PFSK-1 (cell line): Measurements from ENCODE around the gene ADCK1.

Experiments used
- FOXP2 ChIP-seq: optimal IDR thresholded peaks from 2 replicates; pipeline ENCODE3; 2011; ENCODE audit warnings: borderline replicate concordance, control low read depth, inconsistent platforms; ENCODE audit not compliant: insufficient read depth; ENCODE audit errors: extremely low read length, extremely low read depth
- POLR2AphosphoS5 ChIP-seq: IDR thresholded peaks from 2 replicates; pipeline ENCODE4 v1.6.1; 2012; ENCODE audit warnings: low read depth, mild to moderate bottlenecking, control low read depth, low read length, moderate library complexity
- SIN3A ChIP-seq: IDR thresholded peaks from 2 replicates; pipeline ENCODE4 v1.6.1; 2012; ENCODE audit warnings: mild to moderate bottlenecking, low read length, moderate library complexity, borderline replicate concordance; ENCODE audit not compliant: insufficient read depth
- TAF1 ChIP-seq: IDR thresholded peaks from 2 replicates; pipeline ENCODE4 v1.6.1; 2012; ENCODE audit warnings: low read length, control low read depth, borderline replicate concordance; ENCODE audit not compliant: insufficient read depth
- TF ChIP-seq, protein P1 (sequence below), 2 experiments: IDR thresholded peaks; 2 replicates each; pipeline versions ENCODE4 v1.6.1 to v1.8.0; 2011 to 2012; ENCODE audit warnings: low read depth in 2 of 2, low read length in 2 of 2, control low read depth in 1 of 2, inconsistent platforms in 1 of 2, mild to moderate bottlenecking in 1 of 2, moderate library complexity in 1 of 2; ENCODE audit not compliant: insufficient read depth in 1 of 2

Gene ADCK1

DNA sequence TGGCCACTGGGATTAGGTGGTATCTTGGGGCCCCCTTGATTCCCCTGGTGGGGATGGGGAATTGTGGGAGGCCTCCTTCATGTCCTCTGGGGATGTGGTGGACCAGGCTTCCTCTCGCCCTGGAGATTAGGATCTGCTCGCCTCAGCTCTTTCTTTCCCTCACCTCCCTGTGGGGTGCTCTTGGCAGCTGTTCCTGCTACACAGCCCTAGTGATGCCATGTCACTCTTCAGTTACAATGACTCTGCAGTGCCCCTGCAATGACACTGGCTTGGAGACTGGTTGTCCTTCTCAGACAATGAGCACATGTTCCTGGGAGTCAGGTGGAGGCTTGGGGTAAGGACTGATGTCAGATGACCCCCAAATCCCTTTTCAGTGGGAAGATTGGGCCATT is 83.9 kb downstream of the ADCK1 start:
- no peak for TF ChIP-seq POLR2AphosphoS5
- no peak for TF ChIP-seq TAF1
- no peak for TF ChIP-seq SIN3A
- no peak for TF ChIP-seq FOXP2
- TF ChIP-seq, protein P1, sequence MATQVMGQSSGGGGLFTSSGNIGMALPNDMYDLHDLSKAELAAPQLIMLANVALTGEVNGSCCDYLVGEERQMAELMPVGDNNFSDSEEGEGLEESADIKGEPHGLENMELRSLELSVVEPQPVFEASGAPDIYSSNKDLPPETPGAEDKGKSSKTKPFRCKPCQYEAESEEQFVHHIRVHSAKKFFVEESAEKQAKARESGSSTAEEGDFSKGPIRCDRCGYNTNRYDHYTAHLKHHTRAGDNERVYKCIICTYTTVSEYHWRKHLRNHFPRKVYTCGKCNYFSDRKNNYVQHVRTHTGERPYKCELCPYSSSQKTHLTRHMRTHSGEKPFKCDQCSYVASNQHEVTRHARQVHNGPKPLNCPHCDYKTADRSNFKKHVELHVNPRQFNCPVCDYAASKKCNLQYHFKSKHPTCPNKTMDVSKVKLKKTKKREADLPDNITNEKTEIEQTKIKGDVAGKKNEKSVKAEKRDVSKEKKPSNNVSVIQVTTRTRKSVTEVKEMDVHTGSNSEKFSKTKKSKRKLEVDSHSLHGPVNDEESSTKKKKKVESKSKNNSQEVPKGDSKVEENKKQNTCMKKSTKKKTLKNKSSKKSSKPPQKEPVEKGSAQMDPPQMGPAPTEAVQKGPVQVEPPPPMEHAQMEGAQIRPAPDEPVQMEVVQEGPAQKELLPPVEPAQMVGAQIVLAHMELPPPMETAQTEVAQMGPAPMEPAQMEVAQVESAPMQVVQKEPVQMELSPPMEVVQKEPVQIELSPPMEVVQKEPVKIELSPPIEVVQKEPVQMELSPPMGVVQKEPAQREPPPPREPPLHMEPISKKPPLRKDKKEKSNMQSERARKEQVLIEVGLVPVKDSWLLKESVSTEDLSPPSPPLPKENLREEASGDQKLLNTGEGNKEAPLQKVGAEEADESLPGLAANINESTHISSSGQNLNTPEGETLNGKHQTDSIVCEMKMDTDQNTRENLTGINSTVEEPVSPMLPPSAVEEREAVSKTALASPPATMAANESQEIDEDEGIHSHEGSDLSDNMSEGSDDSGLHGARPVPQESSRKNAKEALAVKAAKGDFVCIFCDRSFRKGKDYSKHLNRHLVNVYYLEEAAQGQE (IDR thresholded peaks at IDR 0.05; ENCODE audit: insufficient read depth in 1 of 2, low read depth in 2 of 2, low read length in 2 of 2): no peak

DNA sequence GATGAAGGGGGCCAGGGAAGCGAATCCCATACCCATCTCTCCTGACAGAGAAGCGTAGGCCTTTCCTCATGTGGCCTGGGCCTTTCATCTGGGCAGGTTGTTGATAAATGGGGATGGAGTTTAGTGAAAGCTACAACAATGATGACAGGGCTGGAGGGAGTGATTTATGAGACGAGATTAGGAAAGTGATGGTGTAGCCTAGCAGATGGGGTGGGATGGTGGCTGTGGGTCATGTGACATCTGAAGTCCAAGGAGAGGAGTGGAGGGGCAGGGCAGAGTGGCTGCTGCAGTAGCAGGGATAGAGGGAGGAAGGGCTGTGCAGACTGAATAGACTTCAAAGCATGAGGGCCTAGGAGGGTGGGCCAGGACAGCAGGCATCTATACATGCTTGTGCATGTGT is 85.5 kb downstream of the ADCK1 start:
- no peak for TF ChIP-seq POLR2AphosphoS5
- no peak for TF ChIP-seq FOXP2
- TF ChIP-seq SIN3A: no peak
- TF ChIP-seq, protein P1 (IDR thresholded peaks at IDR 0.05; ENCODE audit: insufficient read depth in 1 of 2, low read depth in 2 of 2, low read length in 2 of 2): no peak
- no peak for TF ChIP-seq TAF1

DNA sequence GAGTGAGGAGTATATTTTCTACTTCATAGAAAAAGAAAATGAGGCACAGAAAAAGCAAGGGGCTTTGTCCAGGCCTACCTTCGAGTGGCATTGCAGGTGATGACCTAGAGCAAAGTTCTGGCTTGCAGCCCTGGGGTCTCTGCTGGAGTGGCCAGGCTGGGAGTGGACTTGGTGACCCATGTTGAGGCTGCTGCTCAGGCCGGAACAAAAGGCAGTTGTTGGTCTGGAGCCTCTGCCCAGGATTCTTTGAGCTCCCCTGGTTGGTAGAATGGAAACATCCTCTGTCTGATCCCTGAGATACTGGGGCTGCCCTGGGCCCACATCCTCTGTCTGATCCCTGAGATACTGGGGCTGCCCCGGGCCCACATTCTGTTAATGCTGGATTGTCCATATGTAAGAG is 86.1 kb downstream of the ADCK1 start:
- TF ChIP-seq POLR2AphosphoS5 (no peak), SIN3A (no peak), TAF1 (no peak), FOXP2 (no peak)
- TF ChIP-seq, protein P1 (IDR thresholded peaks at IDR 0.05; ENCODE audit: insufficient read depth in 1 of 2, low read depth in 2 of 2, low read length in 2 of 2): no peak

DNA sequence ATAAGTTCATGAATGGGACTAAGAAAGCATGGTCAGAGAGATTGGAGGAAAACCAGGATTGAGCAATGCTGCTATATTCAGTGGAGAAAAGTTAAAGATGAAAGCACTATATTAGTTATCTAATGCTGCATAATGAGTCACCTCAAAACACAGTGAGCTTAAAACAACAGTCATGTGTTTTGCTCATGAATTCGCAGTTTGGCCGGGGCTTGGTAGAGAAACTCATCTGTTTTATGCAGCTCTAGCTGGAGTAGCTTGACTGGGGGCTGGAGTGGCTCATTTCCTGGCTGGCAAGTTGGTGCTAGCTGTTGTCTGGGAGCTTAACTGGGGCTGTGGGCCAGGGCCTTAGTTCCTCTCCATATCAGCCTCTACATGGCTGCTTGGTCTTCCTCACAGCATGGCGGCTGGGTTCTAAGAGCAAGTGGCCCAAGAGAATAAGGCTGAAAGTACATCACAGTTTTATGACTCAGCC is 90.1 kb downstream of the ADCK1 start:
- no peak for TF ChIP-seq POLR2AphosphoS5
- TF ChIP-seq TAF1: no peak
- TF ChIP-seq, protein P1 (IDR thresholded peaks at IDR 0.05; ENCODE audit: insufficient read depth in 1 of 2, low read depth in 2 of 2, low read length in 2 of 2): no peak
- no peak for TF ChIP-seq FOXP2
- no peak for TF ChIP-seq SIN3A

DNA sequence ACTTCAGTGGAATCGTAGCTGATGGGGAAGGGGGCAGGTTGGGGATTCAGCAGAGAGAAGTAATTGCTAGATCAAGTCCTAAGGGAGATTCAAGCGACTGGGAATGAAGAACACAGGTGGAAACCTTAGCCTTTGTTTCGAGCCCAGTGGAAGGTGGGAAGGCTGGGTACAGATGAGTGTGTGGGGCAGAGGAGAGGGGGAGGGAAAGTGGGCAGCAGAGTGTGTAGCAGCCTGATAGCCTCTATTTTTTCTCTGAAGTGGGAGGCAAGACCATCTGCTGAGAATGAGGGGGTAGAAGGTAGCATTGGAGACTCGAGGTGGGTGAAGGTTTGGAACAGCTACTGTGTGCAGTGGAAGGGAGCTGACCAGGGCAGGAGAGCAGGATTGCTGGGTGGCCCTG is 91.0 kb downstream of the ADCK1 start:
- TF ChIP-seq SIN3A (no peak), TAF1 (no peak), FOXP2 (no peak), POLR2AphosphoS5 (no peak)
- TF ChIP-seq, protein P1 (IDR thresholded peaks at IDR 0.05; ENCODE audit: insufficient read depth in 1 of 2, low read depth in 2 of 2, low read length in 2 of 2): no peak
